GM23338 (cell line): ENCODE measurements around the gene CAPN14. TPM values are rescaled to one million over a fixed set of nuclear protein-coding genes. Genes with fewer than 3 reads are reported as not detected.

Experiments
- ATAC-seq: fragments of 200-7000 bp; cut with Tn5 transposase; 3 replicates; pipeline ENCODE4 v1.9.1; 2020
- DNase-seq: peaks from one replicate; pipeline ENCODE4 v3.0.0-alpha.2; 2015; ENCODE audit warnings: low spot score
- H2AFZ ChIP-seq: fragments of 200-600 bp; sonication (generic); 2 replicates; pipeline ENCODE4 v1.8.0; 2016; ENCODE audit warnings: antibody characterized with exemption, mild to moderate bottlenecking, moderate library complexity
- H3F3A ChIP-seq: fragments of 200-600 bp; sonication (generic); replicated peaks from 2 replicates; pipeline ENCODE4 v1.8.0; 2017; ENCODE audit warnings: antibody characterized with exemption, mixed run types, low read depth
- H3K27ac ChIP-seq: fragments of 200-600 bp; sonication (generic); 2 replicates; pipeline ENCODE4 v1.6.1; 2016; ENCODE audit warnings: low read depth
- H3K27me3 ChIP-seq: fragments of 200-600 bp; sonication (generic); 2 replicates; pipeline ENCODE4 v1.8.0; 2016; ENCODE audit warnings: mild to moderate bottlenecking, mixed run types, moderate library complexity; ENCODE audit not compliant: insufficient read depth
- H3K36me3 ChIP-seq: fragments of 200-600 bp; sonication (generic); 2 replicates; pipeline ENCODE4 v1.8.0; 2016; ENCODE audit warnings: mild to moderate bottlenecking; ENCODE audit not compliant: insufficient read depth
- H3K4me1 ChIP-seq: fragments of 200-600 bp; sonication (generic); 2 replicates; pipeline ENCODE4 v1.8.0; 2016; ENCODE audit warnings: mild to moderate bottlenecking, moderate library complexity; ENCODE audit not compliant: insufficient read depth
- H3K4me2 ChIP-seq: fragments of 200-600 bp; sonication (generic); 2 replicates; pipeline ENCODE4 v1.7.1; 2017; ENCODE audit warnings: mixed run types
- H3K4me3 ChIP-seq: fragments of 200-600 bp; sonication (generic); 2 replicates; pipeline ENCODE4 v1.6.1; 2016; ENCODE audit warnings: mixed run types
- H3K79me2 ChIP-seq: fragments of 200-600 bp; sonication (generic); replicated peaks from 2 replicates; pipeline ENCODE4 v1.8.0; 2017; ENCODE audit warnings: mild to moderate bottlenecking; ENCODE audit not compliant: insufficient read depth
- H3K9me2 ChIP-seq: fragments of 200-600 bp; sonication (generic); 2 replicates; pipeline ENCODE4 v1.8.0; 2017; ENCODE audit not compliant: insufficient read depth
- H4K20me1 ChIP-seq: fragments of 200-600 bp; sonication (generic); replicated peaks from 2 replicates; pipeline ENCODE4 v1.8.0; 2017; ENCODE audit warnings: mild to moderate bottlenecking; ENCODE audit not compliant: insufficient read depth
- H3K27ac Mint-ChIP-seq: 2 replicates; pipeline ENCODE4 v1.8.0; 2020; ENCODE audit warnings: inconsistent platforms, mild to moderate bottlenecking, moderate library complexity, mixed read lengths
- H3K27me3 Mint-ChIP-seq: 3 replicates; pipeline ENCODE4 v1.8.0; 2022; ENCODE audit warnings: low read depth, mild to moderate bottlenecking, moderate library complexity, mixed read lengths, inconsistent platforms; ENCODE audit not compliant: insufficient read depth, poor library complexity
- H3K36me3 Mint-ChIP-seq: 3 replicates; pipeline ENCODE4 v1.8.0; 2021; ENCODE audit warnings: low read depth, mild to moderate bottlenecking, inconsistent platforms, moderate library complexity, mixed read lengths
- H3K4me1 Mint-ChIP-seq: 3 replicates; pipeline ENCODE4 v1.8.0; 2020; ENCODE audit warnings: mild to moderate bottlenecking, inconsistent platforms, mixed read lengths
- H3K4me3 Mint-ChIP-seq: 3 replicates; pipeline ENCODE4 v1.8.0; 2021; ENCODE audit warnings: moderate library complexity, mild to moderate bottlenecking, inconsistent platforms, mixed read lengths
- H3K9me3 Mint-ChIP-seq: 3 replicates; pipeline ENCODE4 v1.8.0; 2020; ENCODE audit warnings: moderate library complexity, mild to moderate bottlenecking, inconsistent platforms, mixed read lengths
- EZH2 ChIP-seq: fragments of 200-600 bp; sonication (generic); IDR thresholded peaks from one replicate; pipeline ENCODE4 v1.8.0; 2017; ENCODE audit warnings: antibody characterized with exemption, mild to moderate bottlenecking, low read depth; ENCODE audit not compliant: unreplicated experiment
- EZH2phosphoT487 ChIP-seq: fragments of 200-600 bp; sonication (generic); IDR thresholded peaks from one replicate; pipeline ENCODE4 v1.8.1; 2018; ENCODE audit warnings: antibody characterized with exemption; ENCODE audit not compliant: unreplicated experiment
- JUNB ChIP-seq: IDR thresholded peaks from one replicate; pipeline ENCODE4 v1.6.1; 2016; ENCODE audit warnings: antibody characterized with exemption; ENCODE audit not compliant: unreplicated experiment
- NANOG ChIP-seq: IDR thresholded peaks from 2 replicates; pipeline ENCODE4 v1.6.1; 2016; ENCODE audit warnings: antibody characterized with exemption, borderline replicate concordance
- POLR2AphosphoS5 ChIP-seq: IDR thresholded peaks from 2 replicates; pipeline ENCODE4 v1.6.1; 2016; ENCODE audit warnings: antibody characterized with exemption, low read depth
- REST ChIP-seq: IDR thresholded peaks from one replicate; pipeline ENCODE4 v1.6.1; 2018; ENCODE audit warnings: antibody characterized with exemption; ENCODE audit not compliant: unreplicated experiment
- STAT1 ChIP-seq: IDR thresholded peaks from one replicate; pipeline ENCODE4 v1.6.1; 2016; ENCODE audit warnings: antibody characterized with exemption; ENCODE audit not compliant: unreplicated experiment
- ZNF114 ChIP-seq: fragments of 250-450 bp; sonication (Bioruptor Pico); IDR thresholded peaks from 2 replicates; pipeline ENCODE4 v1.5.0; 2020; ENCODE audit warnings: mild to moderate bottlenecking, moderate library complexity
- ZNF331 ChIP-seq: fragments of 250-450 bp; sonication (Bioruptor Pico); IDR thresholded peaks from 2 replicates; pipeline ENCODE4 v1.5.0; 2020; ENCODE audit warnings: low read depth, mild to moderate bottlenecking, moderate library complexity
- polyA plus RNA-seq: library from polyadenylated mRNA; unstranded; fragments of >200 nt; fragmentation: Nextera tagmentation; extraction: Ambion mirVana; gene quantifications from 2 replicates; pipeline ENCODE4 v1.2.1, GENCODE V29; 2016
- total RNA-seq: library from RNA; depleted of rRNA; stranded (reverse); fragments of >200 nt; shearing (Covaris generic); gene quantifications from 2 replicates; pipeline ENCODE4 v1.2.3, GENCODE V29; 2014
- TF ChIP-seq, protein P1 (sequence below): IDR thresholded peaks from 2 replicates; pipeline ENCODE4 v1.6.1; 2016; ENCODE audit warnings: antibody characterized with exemption
- TF ChIP-seq, protein P2 (sequence below), 2 experiments: fragments of 200-600 bp in 1 of 2; sonication (generic) in 1 of 2; conservative IDR thresholded peaks; 2 replicates each; pipeline versions ENCODE4 v1.5.1 to v1.6.1; 2016 to 2017; ENCODE audit warnings: antibody characterized with exemption in 2 of 2, low read depth in 2 of 2, mild to moderate bottlenecking in 2 of 2, moderate library complexity in 1 of 2
- TF ChIP-seq, protein P3 (sequence below): fragments of 250-450 bp; sonication (Bioruptor Pico); IDR thresholded peaks from 2 replicates; pipeline ENCODE4 v1.5.0; 2020; ENCODE audit warnings: mild to moderate bottlenecking, moderate library complexity

CAPN14 gene
- total and polyA plus RNA-seq, 2 experiments from 2014 or later, result 0.15 TPM; not detected in 1

DNA sequence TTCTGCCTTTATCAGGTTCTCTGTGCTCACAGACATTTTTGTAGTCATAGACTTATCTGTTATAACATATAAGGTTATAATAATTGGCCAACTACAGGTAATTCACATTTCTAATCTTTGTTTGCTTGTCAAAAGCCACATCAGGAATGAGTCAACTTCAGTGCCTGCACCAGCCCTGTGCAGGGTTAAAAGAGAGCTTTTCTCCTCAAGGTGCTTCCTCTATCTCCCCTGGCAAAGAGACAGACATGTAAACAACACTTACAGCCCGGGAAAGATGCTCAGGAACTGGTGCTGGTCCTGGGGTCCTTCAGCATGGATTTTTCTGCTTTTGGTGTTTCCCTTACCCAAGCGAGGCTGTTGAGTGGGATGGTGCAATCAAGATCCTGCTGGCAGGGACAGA lies 9.0 kb upstream of the CAPN14 start (continued):
- TF ChIP-seq, protein P1, sequence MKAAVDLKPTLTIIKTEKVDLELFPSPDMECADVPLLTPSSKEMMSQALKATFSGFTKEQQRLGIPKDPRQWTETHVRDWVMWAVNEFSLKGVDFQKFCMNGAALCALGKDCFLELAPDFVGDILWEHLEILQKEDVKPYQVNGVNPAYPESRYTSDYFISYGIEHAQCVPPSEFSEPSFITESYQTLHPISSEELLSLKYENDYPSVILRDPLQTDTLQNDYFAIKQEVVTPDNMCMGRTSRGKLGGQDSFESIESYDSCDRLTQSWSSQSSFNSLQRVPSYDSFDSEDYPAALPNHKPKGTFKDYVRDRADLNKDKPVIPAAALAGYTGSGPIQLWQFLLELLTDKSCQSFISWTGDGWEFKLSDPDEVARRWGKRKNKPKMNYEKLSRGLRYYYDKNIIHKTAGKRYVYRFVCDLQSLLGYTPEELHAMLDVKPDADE, result no peak
- TF ChIP-seq STAT1, result no peak
- no peak for TF ChIP-seq EZH2phosphoT487
- TF ChIP-seq, protein P2, sequence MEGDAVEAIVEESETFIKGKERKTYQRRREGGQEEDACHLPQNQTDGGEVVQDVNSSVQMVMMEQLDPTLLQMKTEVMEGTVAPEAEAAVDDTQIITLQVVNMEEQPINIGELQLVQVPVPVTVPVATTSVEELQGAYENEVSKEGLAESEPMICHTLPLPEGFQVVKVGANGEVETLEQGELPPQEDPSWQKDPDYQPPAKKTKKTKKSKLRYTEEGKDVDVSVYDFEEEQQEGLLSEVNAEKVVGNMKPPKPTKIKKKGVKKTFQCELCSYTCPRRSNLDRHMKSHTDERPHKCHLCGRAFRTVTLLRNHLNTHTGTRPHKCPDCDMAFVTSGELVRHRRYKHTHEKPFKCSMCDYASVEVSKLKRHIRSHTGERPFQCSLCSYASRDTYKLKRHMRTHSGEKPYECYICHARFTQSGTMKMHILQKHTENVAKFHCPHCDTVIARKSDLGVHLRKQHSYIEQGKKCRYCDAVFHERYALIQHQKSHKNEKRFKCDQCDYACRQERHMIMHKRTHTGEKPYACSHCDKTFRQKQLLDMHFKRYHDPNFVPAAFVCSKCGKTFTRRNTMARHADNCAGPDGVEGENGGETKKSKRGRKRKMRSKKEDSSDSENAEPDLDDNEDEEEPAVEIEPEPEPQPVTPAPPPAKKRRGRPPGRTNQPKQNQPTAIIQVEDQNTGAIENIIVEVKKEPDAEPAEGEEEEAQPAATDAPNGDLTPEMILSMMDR (conservative IDR thresholded peaks at IDR 0.05; ENCODE audit: low read depth in 2 of 2), result no peak
- no peak for TF ChIP-seq REST
- TF ChIP-seq NANOG, result no peak
- no peak for TF ChIP-seq POLR2AphosphoS5
- no peak for TF ChIP-seq JUNB

- H3K27ac Mint-ChIP-seq, result no peak overlapping the region
- Histone ChIP-seq H3F3A (no peaks in the 10 kb centered on the region), H3K79me2 (no peaks in the 10 kb centered on the region), H3K27ac (no peak overlapping the region), H3K4me2 (no peak overlapping the region), H3K27me3 (no peaks in the 10 kb centered on the region), H2AFZ (no peak overlapping the region), H3K9me2 (no peaks in the 10 kb centered on the region), H3K36me3 (no peaks in the 10 kb centered on the region; the same call in 1 of the 2 replicates), H4K20me1 (no peaks in the 10 kb centered on the region), H3K4me1 (no peaks in the 10 kb centered on the region), H3K4me3 (no peak overlapping the region)
- peaks cover 4% of the 10 kb centered on the region for H3K4me1 Mint-ChIP-seq
- no peaks in the 10 kb centered on the region for H3K9me3 Mint-ChIP-seq
- ATAC-seq (no peak), DNase-seq (no peak)
- H3K27me3 Mint-ChIP-seq, result peaks cover 2% of the 10 kb centered on the region
- no peak overlapping the region for H3K4me3 Mint-ChIP-seq
- H3K36me3 Mint-ChIP-seq, result no peaks in the 10 kb centered on the region
- TF ChIP-seq EZH2phosphoT487, result no peak
- TF ChIP-seq STAT1, result no peak
- TF ChIP-seq POLR2AphosphoS5, result no peak
- TF ChIP-seq EZH2, result no peak
- TF ChIP-seq JUNB, result no peak
- TF ChIP-seq ZNF114 (CRISPR knock-in tag), result no peak
- TF ChIP-seq NANOG, result no peak
- TF ChIP-seq, protein P3, sequence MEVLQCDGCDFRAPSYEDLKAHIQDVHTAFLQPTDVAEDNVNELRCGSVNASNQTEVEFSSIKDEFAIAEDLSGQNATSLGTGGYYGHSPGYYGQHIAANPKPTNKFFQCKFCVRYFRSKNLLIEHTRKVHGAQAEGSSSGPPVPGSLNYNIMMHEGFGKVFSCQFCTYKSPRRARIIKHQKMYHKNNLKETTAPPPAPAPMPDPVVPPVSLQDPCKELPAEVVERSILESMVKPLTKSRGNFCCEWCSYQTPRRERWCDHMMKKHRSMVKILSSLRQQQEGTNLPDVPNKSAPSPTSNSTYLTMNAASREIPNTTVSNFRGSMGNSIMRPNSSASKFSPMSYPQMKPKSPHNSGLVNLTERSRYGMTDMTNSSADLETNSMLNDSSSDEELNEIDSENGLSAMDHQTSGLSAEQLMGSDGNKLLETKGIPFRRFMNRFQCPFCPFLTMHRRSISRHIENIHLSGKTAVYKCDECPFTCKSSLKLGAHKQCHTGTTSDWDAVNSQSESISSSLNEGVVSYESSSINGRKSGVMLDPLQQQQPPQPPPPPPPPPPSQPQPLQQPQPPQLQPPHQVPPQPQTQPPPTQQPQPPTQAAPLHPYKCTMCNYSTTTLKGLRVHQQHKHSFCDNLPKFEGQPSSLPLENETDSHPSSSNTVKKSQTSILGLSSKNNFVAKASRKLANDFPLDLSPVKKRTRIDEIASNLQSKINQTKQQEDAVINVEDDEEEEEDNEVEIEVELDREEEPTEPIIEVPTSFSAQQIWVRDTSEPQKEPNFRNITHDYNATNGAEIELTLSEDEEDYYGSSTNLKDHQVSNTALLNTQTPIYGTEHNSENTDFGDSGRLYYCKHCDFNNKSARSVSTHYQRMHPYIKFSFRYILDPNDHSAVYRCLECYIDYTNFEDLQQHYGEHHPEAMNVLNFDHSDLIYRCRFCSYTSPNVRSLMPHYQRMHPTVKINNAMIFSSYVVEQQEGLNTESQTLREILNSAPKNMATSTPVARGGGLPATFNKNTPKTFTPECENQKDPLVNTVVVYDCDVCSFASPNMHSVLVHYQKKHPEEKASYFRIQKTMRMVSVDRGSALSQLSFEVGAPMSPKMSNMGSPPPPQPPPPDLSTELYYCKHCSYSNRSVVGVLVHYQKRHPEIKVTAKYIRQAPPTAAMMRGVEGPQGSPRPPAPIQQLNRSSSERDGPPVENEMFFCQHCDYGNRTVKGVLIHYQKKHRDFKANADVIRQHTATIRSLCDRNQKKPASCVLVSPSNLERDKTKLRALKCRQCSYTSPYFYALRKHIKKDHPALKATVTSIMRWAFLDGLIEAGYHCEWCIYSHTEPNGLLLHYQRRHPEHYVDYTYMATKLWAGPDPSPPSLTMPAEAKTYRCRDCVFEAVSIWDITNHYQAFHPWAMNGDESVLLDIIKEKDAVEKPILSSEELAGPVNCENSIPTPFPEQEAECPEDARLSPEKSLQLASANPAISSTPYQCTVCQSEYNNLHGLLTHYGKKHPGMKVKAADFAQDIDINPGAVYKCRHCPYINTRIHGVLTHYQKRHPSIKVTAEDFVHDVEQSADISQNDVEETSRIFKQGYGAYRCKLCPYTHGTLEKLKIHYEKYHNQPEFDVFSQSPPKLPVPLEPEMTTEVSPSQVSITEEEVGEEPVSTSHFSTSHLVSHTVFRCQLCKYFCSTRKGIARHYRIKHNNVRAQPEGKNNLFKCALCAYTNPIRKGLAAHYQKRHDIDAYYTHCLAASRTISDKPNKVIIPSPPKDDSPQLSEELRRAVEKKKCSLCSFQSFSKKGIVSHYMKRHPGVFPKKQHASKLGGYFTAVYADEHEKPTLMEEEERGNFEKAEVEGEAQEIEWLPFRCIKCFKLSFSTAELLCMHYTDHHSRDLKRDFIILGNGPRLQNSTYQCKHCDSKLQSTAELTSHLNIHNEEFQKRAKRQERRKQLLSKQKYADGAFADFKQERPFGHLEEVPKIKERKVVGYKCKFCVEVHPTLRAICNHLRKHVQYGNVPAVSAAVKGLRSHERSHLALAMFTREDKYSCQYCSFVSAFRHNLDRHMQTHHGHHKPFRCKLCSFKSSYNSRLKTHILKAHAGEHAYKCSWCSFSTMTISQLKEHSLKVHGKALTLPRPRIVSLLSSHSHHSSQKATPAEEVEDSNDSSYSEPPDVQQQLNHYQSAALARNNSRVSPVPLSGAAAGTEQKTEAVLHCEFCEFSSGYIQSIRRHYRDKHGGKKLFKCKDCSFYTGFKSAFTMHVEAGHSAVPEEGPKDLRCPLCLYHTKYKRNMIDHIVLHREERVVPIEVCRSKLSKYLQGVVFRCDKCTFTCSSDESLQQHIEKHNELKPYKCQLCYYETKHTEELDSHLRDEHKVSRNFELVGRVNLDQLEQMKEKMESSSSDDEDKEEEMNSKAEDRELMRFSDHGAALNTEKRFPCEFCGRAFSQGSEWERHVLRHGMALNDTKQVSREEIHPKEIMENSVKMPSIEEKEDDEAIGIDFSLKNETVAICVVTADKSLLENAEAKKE (CRISPR knock-in tag), result no peak
- TF ChIP-seq ZNF331, result no peak
These were observed 6.4 kb upstream of the CAPN14 start for GRCh38 chr2:31223749-31224148.
